ENCODE measurements around the gene SETD4.

The SETD4 gene

DNA sequence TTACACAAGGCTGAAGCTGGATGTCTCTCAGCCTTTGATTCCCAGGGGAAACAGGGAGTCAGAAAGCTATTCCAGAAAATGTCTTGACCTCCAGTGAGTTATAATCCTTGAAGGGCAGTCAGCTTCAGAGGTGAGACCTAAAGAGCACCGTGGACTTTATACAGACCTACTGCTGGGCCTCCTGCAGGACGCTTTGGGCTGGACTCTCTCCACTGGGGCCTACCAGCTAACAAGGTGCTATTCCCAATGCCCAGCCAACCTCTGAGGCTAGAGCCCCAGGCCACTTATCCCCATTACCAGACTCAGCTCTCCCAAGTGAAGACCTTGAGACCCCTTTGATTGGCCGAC lies 6.6 kb downstream of the SETD4 start:
- H3K36me3 ChIP-seq (ENCODE audit: control insufficient read depth in 1 of 2, insufficient read depth in 2 of 2, low read depth in 1 of 2, low read length in 2 of 2): peaks cover 50 to 91% of the 10 kb centered on the region in 2 experiments
- H2AFZ ChIP-seq (ENCODE audit: low read depth, low read length): no peak overlapping the region
- H3K23ac ChIP-seq (ENCODE audit: low read length in 2 of 2): no peak overlapping the region
- H2BK120ac ChIP-seq (ENCODE audit: low read depth, low read length): no peak overlapping the region
- H3K14ac ChIP-seq (ENCODE audit: low read length in 2 of 2): no peak overlapping the region
- no peak overlapping the region for H3K18ac ChIP-seq (ENCODE audit: low read depth in 1 of 2, low read length in 2 of 2)
- no peak overlapping the region for H2BK5ac ChIP-seq (ENCODE audit: low read depth, low read length, poor library complexity, severe bottlenecking)
- H3K79me1 ChIP-seq (replicated peaks; ENCODE audit: low read length, poor library complexity, severe bottlenecking): peaks cover 44% of the 10 kb centered on the region
- no peak overlapping the region for H2BK12ac ChIP-seq (ENCODE audit: low read length in 2 of 2)
- H3K27ac ChIP-seq (ENCODE audit: low read length, poor library complexity, severe bottlenecking): no peak overlapping the region
- no peak overlapping the region for H3K4me2 ChIP-seq (ENCODE audit: low read length, poor library complexity, severe bottlenecking)
- DNase-seq: no peak
- H3K4me3 ChIP-seq (ENCODE audit: insufficient read depth in 1 of 2, low read depth in 1 of 2, low read length in 2 of 2): no peak overlapping the region
- H2BK15ac ChIP-seq (ENCODE audit: low read depth, poor library complexity, severe bottlenecking): no peak overlapping the region
- no peak overlapping the region for H2AK5ac ChIP-seq (ENCODE audit: low read length, severe bottlenecking)
- H4K91ac ChIP-seq (ENCODE audit: low read length): no peak overlapping the region
- H3K9me3 ChIP-seq (ENCODE audit: control insufficient read depth, low read length): no peaks in the 10 kb centered on the region
- WGBS: 98% methylated on average over 3 of the region's 3 CpGs
- peaks cover 3% of the 10 kb centered on the region for H3K4me1 ChIP-seq (ENCODE audit: control insufficient read depth, insufficient read depth, low read depth, low read length)
- no peaks in the 10 kb centered on the region for H3K27me3 ChIP-seq (ENCODE audit: control insufficient read depth in 1 of 2, insufficient read depth in 1 of 2, low read length in 2 of 2)
- H4K8ac ChIP-seq (ENCODE audit: low read length): no peak overlapping the region
- no peak overlapping the region for H3K4ac ChIP-seq (ENCODE audit: low read depth in 1 of 2, low read length in 2 of 2)
- no peak overlapping the region for H3K9ac ChIP-seq (ENCODE audit: low read length)

DNA sequence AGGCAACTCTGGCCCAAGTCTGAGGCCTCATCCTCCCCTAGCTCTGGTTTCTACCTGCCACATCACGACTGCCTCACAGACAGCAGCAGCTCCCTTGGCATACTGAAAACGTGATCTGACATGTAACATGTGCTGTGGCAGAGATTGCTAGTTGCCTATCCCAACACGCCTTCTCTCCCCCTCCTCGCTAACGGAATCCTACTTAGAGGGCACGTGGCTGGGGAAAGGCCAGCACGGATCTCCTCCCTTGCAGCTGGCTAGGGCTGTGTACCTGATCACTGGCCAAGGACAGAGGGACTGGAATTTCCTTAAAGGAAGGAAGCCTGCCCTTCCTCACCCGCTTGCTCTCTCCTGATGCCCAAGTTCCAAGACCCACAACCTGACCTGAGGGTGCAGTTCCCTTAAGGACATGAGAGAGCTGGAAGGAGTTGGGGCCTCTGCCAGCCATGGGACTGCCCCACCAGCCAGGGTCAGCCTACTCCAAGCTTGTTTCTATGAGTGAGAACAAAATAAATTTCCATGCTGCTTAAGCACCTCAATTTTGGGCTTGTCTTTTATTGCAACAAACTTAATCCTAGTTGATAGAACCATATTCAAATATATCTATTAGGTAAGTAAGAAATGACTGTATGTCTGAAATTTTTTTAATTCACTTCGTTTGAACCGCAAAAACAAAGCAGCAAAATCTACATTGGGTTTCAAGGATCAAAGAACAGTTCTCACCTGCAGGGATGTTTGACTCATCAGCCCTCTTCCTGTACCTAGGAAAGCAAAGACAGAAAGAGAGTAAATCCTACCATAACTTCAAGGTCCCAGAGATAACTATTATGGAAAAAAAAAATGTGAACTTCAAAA lies 7.2 kb downstream of the SETD4 start:
- H3K4me1 ChIP-seq (ENCODE audit: control insufficient read depth, insufficient read depth, low read depth, low read length): peaks cover 2% of the 10 kb centered on the region
- no peaks in the 10 kb centered on the region for H3K27me3 ChIP-seq (ENCODE audit: control insufficient read depth in 1 of 2, insufficient read depth in 1 of 2, low read length in 2 of 2)
- 99% methylated on average over 9 of the region's 10 CpGs for WGBS
- H3K9ac ChIP-seq (ENCODE audit: low read length): no peak overlapping the region
- H3K4ac ChIP-seq (ENCODE audit: low read depth in 1 of 2, low read length in 2 of 2): no peak overlapping the region
- H3K9me3 ChIP-seq (ENCODE audit: control insufficient read depth, low read length): no peaks in the 10 kb centered on the region
- no peak overlapping the region for H2BK15ac ChIP-seq (ENCODE audit: low read depth, poor library complexity, severe bottlenecking)
- H3K18ac ChIP-seq (ENCODE audit: low read depth in 1 of 2, low read length in 2 of 2): no peak overlapping the region
- no peak overlapping the region for H3K4me2 ChIP-seq (ENCODE audit: low read length, poor library complexity, severe bottlenecking)
- H3K79me1 ChIP-seq (replicated peaks; ENCODE audit: low read length, poor library complexity, severe bottlenecking): peaks cover 44% of the 10 kb centered on the region
- no peak overlapping the region for H4K91ac ChIP-seq (ENCODE audit: low read length)
- no peak overlapping the region for H2AK5ac ChIP-seq (ENCODE audit: low read length, severe bottlenecking)
- H3K36me3 ChIP-seq (ENCODE audit: control insufficient read depth in 1 of 2, insufficient read depth in 2 of 2, low read depth in 1 of 2, low read length in 2 of 2): peaks cover 50 to 91% of the 10 kb centered on the region in 2 experiments
- H2AFZ ChIP-seq (ENCODE audit: low read depth, low read length): no peak overlapping the region
- no peak overlapping the region for H3K27ac ChIP-seq (ENCODE audit: low read length, poor library complexity, severe bottlenecking)
- no peak overlapping the region for H3K23ac ChIP-seq (ENCODE audit: low read length in 2 of 2)
- no peak for DNase-seq
- H2BK12ac ChIP-seq (ENCODE audit: low read length in 2 of 2): no peak overlapping the region
- no peak overlapping the region for H4K8ac ChIP-seq (ENCODE audit: low read length)
- no peak overlapping the region for H2BK5ac ChIP-seq (ENCODE audit: low read depth, low read length, poor library complexity, severe bottlenecking)
- no peak overlapping the region for H3K4me3 ChIP-seq (ENCODE audit: insufficient read depth in 1 of 2, low read depth in 1 of 2, low read length in 2 of 2)
- H3K14ac ChIP-seq (ENCODE audit: low read length in 2 of 2): no peak overlapping the region
- H2BK120ac ChIP-seq (ENCODE audit: low read depth, low read length): no peak overlapping the region

DNA sequence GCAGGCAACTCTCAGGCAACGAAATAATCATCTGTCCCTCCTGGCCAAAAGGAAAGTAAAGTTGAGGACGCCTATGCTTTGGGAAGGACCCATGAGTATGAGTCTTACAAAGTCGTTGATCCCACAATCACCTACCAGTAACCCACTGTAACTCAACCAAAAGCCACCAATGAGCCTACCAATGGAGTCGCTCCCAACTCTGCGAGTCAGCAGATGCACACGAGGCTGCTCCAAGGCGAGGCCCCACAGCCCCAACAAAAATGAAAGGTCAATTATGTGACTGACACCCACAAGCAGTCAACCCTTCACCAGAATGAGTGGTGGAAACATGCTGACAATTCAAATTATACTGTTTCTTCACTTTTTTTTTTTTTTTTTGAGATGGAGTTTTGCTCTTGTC lies 12.0 kb downstream of the SETD4 start:
- DNase-seq: no peak
- Histone ChIP-seq H3K9me3 (ENCODE audit: control insufficient read depth, low read length) (no peaks in the 10 kb centered on the region), H2BK15ac (ENCODE audit: low read depth, poor library complexity, severe bottlenecking) (no peak overlapping the region), H3K18ac (ENCODE audit: low read depth in 1 of 2, low read length in 2 of 2) (no peak overlapping the region), H2BK5ac (ENCODE audit: low read depth, low read length, poor library complexity, severe bottlenecking) (no peak overlapping the region), H3K9ac (ENCODE audit: low read length) (no peak overlapping the region), H3K4ac (ENCODE audit: low read depth in 1 of 2, low read length in 2 of 2) (no peak overlapping the region), H2AK5ac (ENCODE audit: low read length, severe bottlenecking) (no peak overlapping the region), H2AFZ (ENCODE audit: low read depth, low read length) (no peak overlapping the region), H4K8ac (ENCODE audit: low read length) (no peak overlapping the region), H2BK12ac (ENCODE audit: low read length in 2 of 2) (no peak overlapping the region), H3K23ac (ENCODE audit: low read length in 2 of 2) (no peak overlapping the region), H3K14ac (ENCODE audit: low read length in 2 of 2) (no peak overlapping the region), H3K4me3 (ENCODE audit: insufficient read depth in 1 of 2, low read depth in 1 of 2, low read length in 2 of 2) (no peak overlapping the region), H3K4me1 (ENCODE audit: control insufficient read depth, insufficient read depth, low read depth, low read length) (no peaks in the 10 kb centered on the region), H3K79me1 (replicated peaks; ENCODE audit: low read length, poor library complexity, severe bottlenecking) (peaks cover 30% of the 10 kb centered on the region), H2BK120ac (ENCODE audit: low read depth, low read length) (no peak overlapping the region), H3K36me3 (ENCODE audit: control insufficient read depth in 1 of 2, insufficient read depth in 2 of 2, low read depth in 1 of 2, low read length in 2 of 2) (peaks cover 44 to 88% of the 10 kb centered on the region in 2 experiments), H3K4me2 (ENCODE audit: low read length, poor library complexity, severe bottlenecking) (no peak overlapping the region), H4K91ac (ENCODE audit: low read length) (no peak overlapping the region), H3K27ac (ENCODE audit: low read length, poor library complexity, severe bottlenecking) (no peak overlapping the region), H3K27me3 (ENCODE audit: control insufficient read depth in 1 of 2, insufficient read depth in 1 of 2, low read length in 2 of 2) (no peaks in the 10 kb centered on the region)
- WGBS: 96% methylated on average over 7 of the region's 7 CpGs

DNA sequence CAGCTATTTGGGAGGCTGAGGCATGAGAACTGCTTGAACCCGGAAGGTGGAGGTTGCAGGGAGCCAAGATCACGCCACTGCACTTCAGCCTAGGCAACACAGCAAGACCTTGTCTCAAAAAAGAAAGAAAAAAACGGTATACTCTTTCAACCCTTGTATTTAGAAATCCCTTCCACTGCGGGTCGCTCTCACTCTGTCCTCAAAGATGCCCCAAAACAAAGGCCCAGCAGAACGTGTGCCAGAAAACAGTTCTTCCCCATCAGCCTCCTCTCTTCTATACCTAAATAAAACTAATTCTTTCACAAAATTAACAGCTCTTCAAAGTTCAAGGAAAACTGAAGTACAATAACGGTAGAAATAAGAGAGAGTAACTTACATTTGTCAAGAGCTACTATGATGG lies 13.2 kb downstream of the SETD4 start:
- no peak overlapping the region for H2BK12ac ChIP-seq (ENCODE audit: low read length in 2 of 2)
- H3K9ac ChIP-seq (ENCODE audit: low read length): no peak overlapping the region
- H2BK15ac ChIP-seq (ENCODE audit: low read depth, poor library complexity, severe bottlenecking): no peak overlapping the region
- no peak overlapping the region for H3K14ac ChIP-seq (ENCODE audit: low read length in 2 of 2)
- peaks cover 42 to 85% of the 10 kb centered on the region in 2 experiments for H3K36me3 ChIP-seq (ENCODE audit: control insufficient read depth in 1 of 2, insufficient read depth in 2 of 2, low read depth in 1 of 2, low read length in 2 of 2)
- H4K8ac ChIP-seq (ENCODE audit: low read length): no peak overlapping the region
- H3K18ac ChIP-seq (ENCODE audit: low read depth in 1 of 2, low read length in 2 of 2): no peak overlapping the region
- no peak overlapping the region for H2BK120ac ChIP-seq (ENCODE audit: low read depth, low read length)
- H3K27me3 ChIP-seq (ENCODE audit: control insufficient read depth in 1 of 2, insufficient read depth in 1 of 2, low read length in 2 of 2): no peaks in the 10 kb centered on the region
- no peak overlapping the region for H3K4me2 ChIP-seq (ENCODE audit: low read length, poor library complexity, severe bottlenecking)
- H3K4me1 ChIP-seq (ENCODE audit: control insufficient read depth, insufficient read depth, low read depth, low read length): no peaks in the 10 kb centered on the region
- no peak for DNase-seq
- no peak overlapping the region for H3K4ac ChIP-seq (ENCODE audit: low read depth in 1 of 2, low read length in 2 of 2)
- no peak overlapping the region for H3K27ac ChIP-seq (ENCODE audit: low read length, poor library complexity, severe bottlenecking)
- H3K23ac ChIP-seq (ENCODE audit: low read length in 2 of 2): no peak overlapping the region
- peaks cover 25% of the 10 kb centered on the region for H3K79me1 ChIP-seq (replicated peaks; ENCODE audit: low read length, poor library complexity, severe bottlenecking)
- H3K4me3 ChIP-seq (ENCODE audit: insufficient read depth in 1 of 2, low read depth in 1 of 2, low read length in 2 of 2): no peak overlapping the region
- no peak overlapping the region for H2AK5ac ChIP-seq (ENCODE audit: low read length, severe bottlenecking)
- H2AFZ ChIP-seq (ENCODE audit: low read depth, low read length): no peak overlapping the region
- 88% methylated on average over 6 of the region's 7 CpGs for WGBS
- no peak overlapping the region for H2BK5ac ChIP-seq (ENCODE audit: low read depth, low read length, poor library complexity, severe bottlenecking)
- no peak overlapping the region for H4K91ac ChIP-seq (ENCODE audit: low read length)
- no peaks in the 10 kb centered on the region for H3K9me3 ChIP-seq (ENCODE audit: control insufficient read depth, low read length)
